ENCODE data around the gene RAPGEF2.

RAPGEF2 gene

GRCh38 chr4:159185591-159186023 is 82.7 kb downstream of the RAPGEF2 start:
- Mint-ChIP-seq H3K9me3 (no peaks in the 10 kb centered on the region), H3K36me3 (ENCODE audit: low read depth) (peaks cover 6% of the 10 kb centered on the region), H3K4me3 (no peak overlapping the region), H3K27ac (no peak overlapping the region), H3K4me1 (peaks cover 6% of the 10 kb centered on the region), H3K27me3 (ENCODE audit: low read depth) (no peaks in the 10 kb centered on the region)
- no peak for TF ChIP-seq CTCF (IDR thresholded peaks at IDR 0.05; ENCODE audit: unreplicated experiment in 3 of 3)

- Mint-ChIP-seq H3K36me3 (ENCODE audit: low read depth) (peaks cover 3% of the 10 kb centered on the region), H3K4me3 (no peak overlapping the region), H3K27me3 (ENCODE audit: low read depth) (no peaks in the 10 kb centered on the region), H3K9me3 (no peaks in the 10 kb centered on the region), H3K4me1 (peaks cover 6% of the 10 kb centered on the region), H3K27ac (no peak overlapping the region)
- no peak for TF ChIP-seq CTCF (IDR thresholded peaks at IDR 0.05; ENCODE audit: unreplicated experiment in 3 of 3)
Measured at GRCh38 chr4:159188646-159189045, 85.8 kb downstream of the RAPGEF2 start.

GRCh38 chr4:159190651-159191050 is 87.8 kb downstream of the RAPGEF2 start:
- peaks cover 9% of the 10 kb centered on the region for H3K36me3 Mint-ChIP-seq (ENCODE audit: low read depth)
- H3K4me3 Mint-ChIP-seq: no peak overlapping the region
- peaks cover 2% of the 10 kb centered on the region for H3K4me1 Mint-ChIP-seq
- no peaks in the 10 kb centered on the region for H3K27me3 Mint-ChIP-seq (ENCODE audit: low read depth)
- no peaks in the 10 kb centered on the region for H3K9me3 Mint-ChIP-seq
- H3K27ac Mint-ChIP-seq: no peak overlapping the region
- no peak for TF ChIP-seq CTCF (IDR thresholded peaks at IDR 0.05; ENCODE audit: unreplicated experiment in 3 of 3)

- H3K9me3 Mint-ChIP-seq: no peaks in the 10 kb centered on the region
- no peak overlapping the region for H3K27ac Mint-ChIP-seq
- H3K27me3 Mint-ChIP-seq (ENCODE audit: low read depth): no peaks in the 10 kb centered on the region
- H3K36me3 Mint-ChIP-seq (ENCODE audit: low read depth): peaks cover 9% of the 10 kb centered on the region
- TF ChIP-seq CTCF (IDR thresholded peaks at IDR 0.05; ENCODE audit: unreplicated experiment in 3 of 3): peak in 2 of 3 experiments; percentile 23 to 24
- no peaks in the 10 kb centered on the region for H3K4me1 Mint-ChIP-seq
- H3K4me3 Mint-ChIP-seq: no peak overlapping the region
Measured at GRCh38 chr4:159191989-159192388, 89.1 kb downstream of the RAPGEF2 start.

- no peaks in the 10 kb centered on the region for H3K27me3 Mint-ChIP-seq (ENCODE audit: low read depth)
- TF ChIP-seq CTCF (IDR thresholded peaks at IDR 0.05; ENCODE audit: unreplicated experiment in 3 of 3): no peak
- H3K9me3 Mint-ChIP-seq: no peaks in the 10 kb centered on the region
- no peak overlapping the region for H3K4me3 Mint-ChIP-seq
- H3K36me3 Mint-ChIP-seq (ENCODE audit: low read depth): peaks cover 9% of the 10 kb centered on the region
- peaks cover 6% of the 10 kb centered on the region for H3K4me1 Mint-ChIP-seq
- no peak overlapping the region for H3K27ac Mint-ChIP-seq
Measured at GRCh38 chr4:159193046-159193620, 90.3 kb downstream of the RAPGEF2 start.

GRCh38 chr4:159195361-159195769 is 92.5 kb downstream of the RAPGEF2 start:
- H3K36me3 Mint-ChIP-seq (ENCODE audit: low read depth): peaks cover 6% of the 10 kb centered on the region
- no peak overlapping the region for H3K27ac Mint-ChIP-seq
- peaks cover 6% of the 10 kb centered on the region for H3K4me1 Mint-ChIP-seq
- no peak overlapping the region for H3K4me3 Mint-ChIP-seq
- H3K27me3 Mint-ChIP-seq (ENCODE audit: low read depth): no peaks in the 10 kb centered on the region
- no peak for TF ChIP-seq CTCF (IDR thresholded peaks at IDR 0.05; ENCODE audit: unreplicated experiment in 3 of 3)
- H3K9me3 Mint-ChIP-seq: no peaks in the 10 kb centered on the region
